Right kidney (tissue), 1 donor: ENCODE measurements around the gene PRRC2A.

ENCODE experiments used
- DNase-seq: peaks from one replicate; pipeline ENCODE4 v3.0.0-alpha.2; 2016

The PRRC2A gene

DNA sequence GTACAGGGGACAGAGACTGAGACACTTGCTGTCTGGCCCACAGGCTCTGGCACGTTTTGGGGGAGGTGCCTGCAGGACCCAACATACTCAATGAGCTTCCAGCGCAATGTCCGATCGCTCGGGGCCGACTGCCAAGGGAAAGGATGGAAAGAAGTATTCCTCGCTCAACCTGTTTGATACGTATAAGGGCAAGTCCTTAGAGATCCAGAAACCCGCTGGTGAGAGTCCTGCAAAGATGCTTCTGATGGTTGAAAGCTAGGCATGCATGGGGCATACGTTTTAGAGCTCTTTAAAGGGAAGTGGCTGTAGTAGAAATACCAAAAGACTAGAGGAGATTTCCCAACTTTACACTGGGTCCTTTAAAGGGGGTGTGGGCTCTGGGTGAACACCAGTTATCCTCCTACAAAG lies 2.2 kb downstream of the PRRC2A start:
- DNase-seq, result no peak

DNA sequence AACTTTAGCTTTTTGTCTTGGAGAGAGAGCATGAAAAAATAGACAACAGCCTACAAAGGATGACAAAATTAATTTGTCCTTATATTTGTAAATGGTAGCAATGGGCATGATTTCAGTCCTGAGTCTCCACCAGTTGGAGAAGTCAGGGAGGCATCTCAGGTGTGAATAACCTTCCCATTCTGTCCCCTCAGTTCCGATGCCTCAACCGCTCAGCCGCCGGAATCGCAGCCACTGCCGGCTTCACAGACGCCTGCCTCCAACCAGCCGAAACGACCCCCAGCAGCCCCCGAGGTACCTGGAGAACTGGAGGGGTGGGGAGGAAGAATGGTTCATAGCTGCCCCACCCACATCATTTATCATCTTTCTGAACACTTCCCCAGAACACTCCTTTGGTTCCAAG lies 3.6 kb downstream of the PRRC2A start:
- no peak for DNase-seq

DNA sequence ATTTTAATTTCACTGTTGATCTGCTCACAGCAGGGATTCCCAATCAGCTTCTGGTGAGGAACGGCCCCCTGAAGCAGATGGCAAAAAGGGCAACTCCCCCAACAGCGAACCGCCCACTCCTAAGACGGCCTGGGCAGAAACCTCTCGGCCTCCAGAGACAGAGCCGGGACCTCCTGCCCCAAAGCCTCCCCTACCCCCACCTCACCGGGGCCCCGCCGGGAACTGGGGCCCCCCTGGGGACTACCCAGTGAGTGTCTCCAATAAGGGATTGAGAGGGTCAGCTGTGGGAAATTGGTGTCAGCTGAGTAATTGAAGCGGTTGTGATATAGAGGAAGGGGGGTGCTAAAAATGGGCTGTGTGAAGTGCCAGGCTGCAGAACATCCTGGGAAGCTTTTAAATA lies 6.4 kb downstream of the PRRC2A start:
- no peak for DNase-seq

DNA sequence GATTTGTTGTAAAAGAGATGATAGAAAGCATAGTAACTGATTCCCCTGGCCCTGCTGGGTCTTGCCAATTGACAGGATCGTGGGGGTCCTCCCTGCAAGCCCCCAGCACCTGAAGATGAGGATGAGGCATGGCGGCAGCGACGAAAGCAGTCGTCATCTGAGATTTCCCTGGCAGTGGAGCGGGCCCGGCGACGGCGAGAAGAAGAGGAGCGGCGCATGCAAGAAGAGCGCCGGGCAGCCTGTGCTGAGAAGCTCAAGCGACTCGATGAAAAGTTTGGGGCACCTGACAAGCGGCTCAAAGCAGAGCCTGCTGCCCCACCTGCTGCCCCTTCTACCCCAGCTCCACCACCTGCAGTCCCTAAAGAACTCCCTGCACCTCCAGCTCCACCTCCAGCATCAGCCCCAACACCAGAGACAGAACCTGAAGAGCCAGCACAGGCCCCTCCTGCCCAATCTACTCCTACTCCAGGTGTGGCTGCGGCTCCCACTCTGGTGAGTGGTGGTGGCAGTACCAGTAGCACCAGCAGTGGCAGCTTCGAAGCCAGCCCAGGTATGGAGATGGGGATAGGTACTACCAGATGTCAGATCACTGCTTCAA lies 7.3 kb downstream of the PRRC2A start:
- DNase-seq, result no peak

DNA sequence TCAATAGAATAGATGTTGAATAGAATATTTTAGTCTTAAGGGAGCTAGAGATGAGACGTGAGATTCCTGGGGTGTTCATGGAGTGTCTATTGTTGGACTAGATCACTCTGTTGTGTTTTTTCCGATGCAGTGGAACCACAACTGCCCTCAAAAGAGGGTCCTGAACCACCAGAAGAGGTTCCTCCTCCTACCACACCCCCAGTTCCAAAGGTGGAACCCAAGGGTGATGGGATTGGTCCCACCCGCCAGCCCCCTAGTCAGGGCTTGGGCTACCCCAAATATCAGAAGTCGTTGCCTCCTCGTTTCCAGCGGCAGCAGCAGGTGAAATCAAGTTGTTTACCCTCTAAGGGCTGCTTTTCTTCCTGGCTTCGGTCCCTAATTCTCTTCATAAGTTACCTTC lies 8.5 kb downstream of the PRRC2A start:
- no peak for DNase-seq

DNA sequence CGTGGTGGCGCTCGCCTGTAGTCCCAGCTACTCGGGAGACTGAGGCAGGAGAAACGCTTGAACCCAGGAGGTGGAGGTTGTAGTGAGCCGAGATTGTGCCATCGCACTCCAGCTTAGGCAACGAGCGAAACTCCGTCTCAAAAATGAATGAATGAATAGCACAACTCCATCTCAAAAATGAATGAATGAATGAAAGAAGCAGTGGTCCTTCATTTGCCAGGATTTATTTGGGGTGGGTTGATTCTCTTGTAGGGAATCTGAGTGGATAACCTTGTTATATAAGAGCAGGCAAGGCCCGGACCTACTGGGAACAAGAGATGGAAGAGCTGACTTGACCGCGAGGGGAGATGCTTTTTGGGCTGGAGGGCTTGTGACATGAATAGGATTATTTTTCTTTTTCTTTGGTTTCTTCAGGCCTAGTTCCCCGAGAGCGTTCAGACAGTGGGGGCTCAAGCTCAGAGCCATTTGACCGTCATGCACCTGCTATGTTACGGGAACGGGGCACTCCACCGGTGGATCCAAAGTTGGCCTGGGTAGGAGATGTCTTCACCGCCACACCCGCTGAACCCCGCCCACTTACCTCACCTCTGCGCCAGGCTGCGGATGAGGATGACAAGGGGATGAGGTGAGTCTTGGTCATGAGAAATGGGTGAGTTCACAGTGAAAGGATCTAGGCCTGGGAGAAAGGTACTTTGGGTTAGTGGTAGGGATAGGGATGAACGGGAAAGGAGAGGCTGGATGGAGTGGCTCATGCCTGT lies 9.8 kb downstream of the PRRC2A start:
- DNase-seq, result no peak

DNA sequence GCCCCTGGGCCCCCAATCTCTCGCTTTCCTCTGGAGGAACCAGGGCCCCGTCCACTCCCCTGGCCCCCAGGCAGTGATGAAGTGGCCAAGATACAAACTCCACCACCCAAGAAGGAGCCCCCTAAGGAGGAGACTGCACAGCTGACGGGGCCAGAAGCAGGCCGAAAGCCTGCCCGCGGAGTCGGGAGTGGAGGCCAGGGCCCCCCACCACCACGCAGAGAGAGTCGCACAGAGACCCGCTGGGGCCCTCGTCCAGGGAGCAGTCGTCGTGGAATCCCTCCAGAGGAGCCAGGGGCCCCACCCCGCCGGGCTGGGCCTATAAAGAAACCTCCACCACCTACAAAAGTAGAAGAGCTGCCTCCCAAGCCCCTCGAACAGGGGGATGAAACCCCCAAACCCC lies 10.7 kb downstream of the PRRC2A start:
- DNase-seq, result no peak

DNA sequence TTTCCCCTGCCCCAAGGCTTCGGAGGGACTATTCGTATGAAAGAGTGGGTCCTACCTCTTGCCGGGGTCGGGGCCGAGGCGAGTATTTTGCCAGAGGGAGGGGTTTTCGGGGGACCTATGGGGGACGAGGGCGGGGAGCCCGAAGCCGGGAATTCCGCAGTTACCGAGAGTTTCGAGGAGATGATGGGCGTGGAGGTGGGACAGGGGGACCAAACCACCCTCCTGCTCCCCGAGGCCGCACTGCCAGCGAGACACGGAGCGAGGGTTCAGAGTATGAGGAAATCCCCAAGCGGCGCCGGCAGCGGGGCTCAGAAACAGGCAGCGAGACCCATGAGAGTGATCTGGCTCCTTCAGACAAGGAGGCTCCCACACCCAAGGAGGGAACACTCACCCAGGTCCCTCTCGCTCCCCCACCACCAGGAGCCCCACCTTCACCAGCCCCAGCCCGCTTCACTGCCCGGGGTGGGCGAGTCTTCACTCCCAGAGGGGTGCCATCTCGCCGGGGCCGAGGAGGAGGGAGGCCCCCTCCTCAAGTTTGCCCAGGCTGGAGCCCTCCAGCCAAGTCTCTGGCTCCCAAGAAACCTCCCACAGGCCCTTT lies 11.3 kb downstream of the PRRC2A start:
- DNase-seq, result no peak

DNA sequence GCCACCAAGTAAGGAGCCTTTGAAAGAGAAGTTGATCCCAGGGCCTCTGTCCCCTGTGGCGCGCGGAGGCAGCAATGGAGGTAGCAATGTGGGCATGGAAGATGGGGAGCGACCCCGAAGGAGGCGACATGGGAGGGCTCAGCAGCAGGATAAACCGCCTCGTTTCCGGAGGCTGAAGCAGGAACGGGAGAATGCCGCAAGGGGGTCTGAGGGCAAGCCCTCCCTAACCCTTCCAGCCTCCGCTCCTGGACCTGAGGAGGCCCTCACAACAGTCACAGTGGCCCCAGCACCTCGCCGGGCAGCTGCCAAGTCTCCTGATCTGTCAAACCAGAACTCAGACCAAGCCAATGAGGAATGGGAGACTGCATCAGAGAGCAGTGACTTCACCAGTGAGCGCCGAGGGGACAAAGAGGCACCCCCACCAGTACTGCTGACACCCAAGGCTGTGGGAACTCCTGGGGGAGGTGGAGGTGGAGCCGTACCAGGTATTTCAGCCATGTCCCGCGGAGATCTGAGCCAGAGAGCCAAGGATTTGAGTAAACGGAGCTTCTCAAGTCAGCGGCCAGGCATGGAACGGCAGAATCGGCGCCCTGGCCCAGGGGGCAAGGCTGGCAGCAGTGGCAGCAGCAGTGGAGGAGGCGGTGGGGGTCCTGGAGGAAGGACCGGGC lies 11.9 kb downstream of the PRRC2A start:
- DNase-seq, result no peak

DNA sequence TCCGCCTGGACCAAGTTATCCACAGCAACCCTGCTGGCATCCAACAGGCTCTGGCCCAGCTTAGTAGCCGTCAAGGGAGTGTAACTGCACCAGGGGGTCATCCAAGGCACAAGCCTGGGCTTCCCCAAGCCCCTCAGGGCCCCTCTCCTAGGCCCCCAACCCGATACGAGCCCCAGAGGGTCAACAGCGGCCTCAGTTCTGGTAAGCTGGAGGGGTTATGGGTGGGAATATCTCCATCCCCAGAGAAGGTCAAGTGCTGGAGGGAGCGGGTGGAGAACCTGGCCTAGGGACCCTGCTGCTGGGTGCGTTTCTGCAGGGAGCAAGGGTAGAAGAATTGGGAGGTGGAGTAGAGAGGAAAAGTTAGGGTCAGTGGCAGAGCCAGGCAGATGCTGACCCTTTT lies 12.9 kb downstream of the PRRC2A start:
- no peak for DNase-seq

DNA sequence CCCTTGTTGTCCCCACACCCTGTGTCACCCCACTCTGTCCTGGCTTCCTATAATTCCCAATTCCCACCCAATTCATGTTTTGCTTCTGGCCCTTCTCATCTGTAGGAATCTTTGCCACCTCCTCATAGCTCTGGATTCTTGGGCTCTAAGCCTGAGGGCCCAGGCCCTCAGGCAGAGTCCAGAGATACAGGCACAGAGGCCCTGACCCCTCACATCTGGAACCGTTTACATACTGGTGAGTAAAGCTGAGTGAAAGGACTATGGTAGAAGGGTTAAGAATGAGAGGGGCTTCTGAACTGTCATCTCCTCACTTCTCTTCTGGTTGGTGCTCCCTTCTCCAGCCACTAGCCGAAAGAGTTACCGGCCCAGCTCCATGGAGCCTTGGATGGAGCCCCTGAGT lies 13.6 kb downstream of the PRRC2A start:
- no peak for DNase-seq

DNA sequence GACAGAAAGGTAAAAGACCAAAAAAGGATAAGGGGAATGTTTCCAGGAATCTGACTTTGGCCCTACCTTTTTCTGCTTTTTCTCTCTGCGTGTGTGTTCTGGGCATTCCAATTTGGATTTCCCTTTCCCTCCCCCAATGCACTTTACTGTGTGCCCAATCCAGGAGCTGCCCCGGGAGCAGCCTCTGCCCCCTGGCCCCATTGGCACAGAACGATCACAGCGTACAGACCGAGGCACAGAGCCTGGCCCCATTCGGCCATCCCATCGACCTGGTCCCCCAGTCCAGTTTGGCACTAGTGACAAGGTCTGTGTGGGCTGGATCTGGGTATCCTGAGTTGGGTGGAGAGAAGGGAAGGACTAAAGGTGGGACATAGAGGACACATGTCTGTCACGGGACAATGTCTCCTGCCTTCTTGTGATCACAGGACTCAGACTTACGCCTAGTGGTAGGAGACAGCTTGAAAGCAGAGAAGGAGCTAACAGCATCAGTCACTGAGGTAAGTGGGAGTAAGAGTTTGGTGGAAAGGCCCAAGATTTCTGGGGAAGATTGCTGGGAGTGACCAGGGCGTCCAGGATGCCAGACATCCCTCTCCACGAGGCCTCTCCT lies 14.6 kb downstream of the PRRC2A start:
- DNase-seq, result no peak

DNA sequence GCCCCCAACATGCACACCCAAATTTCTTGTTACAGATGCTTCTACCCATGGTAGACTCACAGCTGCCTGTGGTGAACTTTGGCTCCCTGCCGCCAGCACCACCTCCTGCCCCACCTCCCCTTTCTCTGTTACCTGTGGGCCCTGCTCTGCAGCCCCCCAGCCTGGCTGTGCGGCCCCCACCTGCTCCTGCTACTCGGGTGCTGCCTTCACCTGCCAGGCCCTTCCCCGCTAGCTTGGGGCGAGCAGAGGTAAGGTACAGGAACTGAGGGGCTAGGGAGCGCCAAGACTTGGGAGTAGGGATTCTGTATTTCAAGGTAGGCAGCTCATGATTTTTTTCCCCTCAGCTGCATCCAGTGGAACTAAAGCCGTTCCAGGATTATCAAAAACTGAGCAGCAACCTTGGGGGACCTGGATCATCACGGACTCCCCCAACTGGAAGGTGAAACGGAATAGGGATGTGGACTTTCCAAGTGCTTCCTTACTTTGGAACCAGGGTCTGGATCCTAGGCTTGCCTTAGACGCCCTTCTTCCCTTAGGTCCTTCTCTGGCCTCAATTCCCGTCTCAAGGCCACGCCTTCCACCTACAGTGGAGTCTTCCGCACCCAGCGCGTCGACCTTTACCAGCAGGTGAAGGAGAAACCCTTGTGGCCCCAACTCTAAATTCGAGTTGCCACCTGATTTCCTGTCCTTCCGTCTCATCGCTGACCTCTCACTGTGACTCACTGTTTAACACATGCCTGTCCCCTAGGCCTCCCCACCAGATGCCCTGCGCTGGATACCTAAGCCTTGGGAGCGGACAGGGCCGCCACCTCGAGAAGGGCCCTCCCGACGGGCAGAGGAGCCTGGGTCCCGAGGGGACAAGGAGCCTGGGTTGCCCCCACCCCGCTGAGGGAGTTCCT lies 16.4 kb downstream of the PRRC2A start:
- no peak for DNase-seq

DNA sequence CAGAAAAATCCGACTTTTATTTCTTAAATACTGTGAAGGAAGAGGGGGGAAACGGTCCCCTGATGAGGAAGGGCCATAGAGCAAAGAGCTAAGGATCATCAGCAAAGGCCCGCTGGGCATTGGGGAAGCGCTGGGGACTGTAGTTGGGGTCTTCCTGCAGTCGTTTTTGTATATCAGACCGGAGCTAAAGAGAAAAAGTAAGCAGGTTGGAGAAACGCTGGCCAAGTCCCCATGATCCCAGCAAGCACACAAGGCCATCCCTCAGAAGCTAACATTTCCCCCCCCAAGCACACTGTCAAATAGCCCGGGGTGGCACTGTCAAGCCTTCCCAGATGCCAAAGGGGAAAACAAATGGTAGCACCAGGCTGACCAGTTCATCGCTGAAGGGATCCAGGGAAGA lies 18.5 kb downstream of the PRRC2A start:
- no peak for DNase-seq

DNA sequence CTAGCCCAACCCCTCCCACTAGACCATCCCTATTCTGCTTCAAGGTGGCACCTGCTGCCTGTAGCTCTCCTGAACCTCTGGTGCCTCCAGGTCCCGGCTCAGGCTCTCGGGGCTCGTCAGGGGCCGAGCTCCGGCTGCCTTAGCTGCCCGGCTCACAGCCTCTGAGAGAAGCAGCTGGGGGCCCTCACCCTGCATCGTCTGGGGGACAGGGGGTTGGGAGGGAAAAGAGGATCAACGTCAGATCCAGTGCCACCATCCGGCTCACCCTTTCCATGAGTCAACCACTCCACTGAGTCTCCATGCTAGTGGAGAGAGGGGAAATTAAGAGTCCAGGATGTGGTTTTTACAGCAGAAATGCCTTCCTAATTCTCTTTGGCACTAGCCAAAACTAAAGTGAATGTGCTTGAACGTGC lies 18.9 kb downstream of the PRRC2A start:
- DNase-seq, result no peak

DNA sequence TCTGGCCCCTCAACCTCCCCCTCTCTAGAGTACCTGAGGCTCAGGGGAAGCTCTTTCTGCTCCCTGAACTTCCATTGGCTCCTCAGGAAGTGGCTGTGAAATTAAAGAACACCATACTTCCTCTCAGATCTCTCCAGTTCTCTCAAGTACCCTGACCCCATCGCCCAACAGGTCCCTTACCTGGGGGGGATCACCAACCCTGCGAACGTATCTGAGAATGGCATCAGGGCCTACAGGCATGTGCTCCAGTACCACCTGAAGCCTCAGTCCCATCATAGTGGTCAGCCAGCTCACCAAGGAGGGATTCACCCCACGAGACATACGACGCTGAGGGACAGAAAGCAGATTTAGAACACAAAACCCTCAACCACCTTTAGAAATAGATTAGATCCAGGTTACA lies 20.1 kb downstream of the PRRC2A start:
- DNase-seq, result no peak

DNA sequence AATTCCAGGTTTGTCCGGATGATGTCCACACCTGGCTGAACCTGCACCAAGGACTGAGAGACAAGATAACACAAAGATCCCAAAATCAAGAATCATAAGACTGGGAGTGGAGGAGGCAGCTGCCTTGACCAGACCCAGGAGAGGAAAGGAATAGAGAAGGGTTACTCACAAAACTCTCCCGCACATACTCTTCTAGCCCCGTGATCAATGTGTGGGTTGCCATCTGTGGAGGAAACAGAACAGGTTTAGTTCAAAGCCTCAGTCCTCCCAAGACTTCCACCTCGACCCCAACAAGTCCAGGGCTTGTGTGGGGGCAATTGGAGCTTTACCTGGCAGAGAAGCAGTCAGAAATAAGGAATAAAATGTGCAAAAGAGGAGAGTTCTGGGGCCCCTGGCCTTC lies 20.9 kb downstream of the PRRC2A start:
- DNase-seq, result no peak

DNA sequence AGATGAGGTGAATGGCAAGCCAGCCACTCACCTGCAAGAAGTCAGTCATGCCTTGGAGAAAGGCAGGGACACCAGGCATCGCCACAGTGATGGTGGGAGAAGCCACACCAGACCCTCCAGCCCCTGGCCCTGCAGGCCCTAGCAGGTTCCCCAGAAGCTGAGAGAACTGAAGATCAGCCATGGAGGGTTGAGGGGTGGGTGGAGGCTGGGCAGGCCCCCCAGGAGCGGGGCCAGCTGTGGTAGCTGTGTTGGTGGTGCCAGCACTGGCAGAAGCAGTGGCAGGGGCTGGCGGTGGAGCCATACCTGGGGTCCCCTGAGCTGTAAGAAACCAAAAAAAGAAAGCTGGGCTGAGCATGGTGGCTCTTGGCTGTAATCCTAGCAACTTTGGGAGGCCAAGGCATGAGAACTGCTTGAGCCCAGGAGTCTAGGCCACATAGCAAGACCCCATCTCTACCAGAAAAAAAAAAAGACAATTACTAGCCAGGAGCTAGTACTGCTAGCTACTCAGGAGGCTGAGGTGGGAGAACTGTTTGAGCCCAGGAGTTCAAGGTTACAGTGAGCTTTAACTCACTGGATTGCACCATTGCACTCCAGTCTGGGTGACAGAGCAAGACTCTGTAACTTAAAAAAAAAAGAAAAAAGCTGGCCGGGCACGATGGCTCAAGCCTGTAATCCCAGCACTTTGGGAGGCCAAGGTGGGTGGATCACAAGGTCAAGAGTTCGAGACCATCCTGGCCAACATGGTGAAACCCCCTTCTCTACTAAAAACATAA lies 22.5 kb downstream of the PRRC2A start:
- no peak for DNase-seq

DNA sequence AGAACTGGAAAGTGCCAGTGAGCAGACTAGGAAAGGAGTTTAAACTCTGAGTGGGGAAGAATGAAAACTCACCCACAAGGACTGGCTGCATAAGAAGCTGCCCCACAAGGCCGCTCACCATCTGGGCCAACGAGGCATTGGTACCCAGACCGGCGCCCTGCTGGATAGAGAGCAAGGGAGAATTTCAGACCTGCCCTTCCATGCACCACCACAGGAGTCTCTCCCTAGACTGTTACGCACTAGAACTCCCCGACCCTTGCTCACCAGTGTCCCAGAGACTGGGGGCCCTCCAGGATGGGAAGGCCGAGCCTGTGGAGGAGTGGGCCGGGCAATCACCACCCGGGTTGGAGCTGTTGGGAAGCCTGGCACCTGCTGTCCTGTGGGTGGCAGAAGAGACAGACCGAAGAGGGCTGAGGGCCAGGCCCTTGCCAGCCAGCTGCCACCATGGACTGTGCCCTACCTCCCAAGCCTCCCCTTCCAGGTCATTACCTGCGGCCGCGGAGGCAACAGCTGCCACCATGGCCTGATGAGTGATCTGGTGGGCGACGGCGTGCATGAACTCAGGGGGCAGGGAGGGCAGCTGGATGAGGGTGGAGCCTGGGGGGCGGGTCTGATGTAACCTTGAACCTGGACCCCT lies 23.4 kb downstream of the PRRC2A start:
- no peak for DNase-seq

DNA sequence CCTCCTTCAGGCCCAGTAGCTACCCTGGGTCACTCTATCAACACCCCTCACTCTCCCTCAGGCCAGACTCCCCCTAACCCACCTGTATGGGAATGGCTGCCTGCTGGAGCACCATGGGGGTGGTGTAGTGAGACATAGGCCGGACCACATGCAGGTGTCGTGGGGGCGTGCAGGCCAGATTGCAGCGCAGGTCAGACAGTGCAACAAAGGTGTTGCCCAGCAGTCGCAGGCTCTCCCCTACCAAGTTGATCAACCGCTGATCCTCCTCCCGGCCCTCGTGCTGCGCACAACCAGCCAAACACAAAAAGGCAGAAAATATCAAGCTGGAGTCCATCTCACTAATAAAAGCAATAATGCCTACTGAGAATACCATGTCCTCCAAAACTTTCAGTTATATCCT lies 24.8 kb downstream of the PRRC2A start:
- DNase-seq, result no peak
